GM12891 (cell line): Measurements from ENCODE around the gene CBX5.
A peak's percentile ranks its signal among the peaks of the same experiment; 100 is the strongest.
"Not testable (repeated sequence)": the region's sequence is repeated elsewhere in the genome, so short reads cannot be mapped to it uniquely, and the experiment has no call there.

ENCODE experiments used
- DNase-seq: peaks from one replicate; pipeline ENCODE4 v3.0.0; 2011; ENCODE audit warnings: low spot score; ENCODE audit not compliant: insufficient read length
- FAIRE-seq: peaks from 2 replicates; lab custom pipeline; 2011; peaks lifted over from hg19 to GRCh38; lab: Jason Lieb, UNC
- PAX5 ChIP-seq: IDR thresholded peaks from 2 replicates; pipeline ENCODE4 v1.6.1; 2011; ENCODE audit warnings: low read length, moderate library complexity, mild to moderate bottlenecking; ENCODE audit not compliant: insufficient read depth, severe bottlenecking
- POLR2A ChIP-seq: IDR thresholded peaks from 2 replicates; pipeline ENCODE4 v1.6.1; 2011; ENCODE audit warnings: low read depth, low read length, control low read depth
- POLR2AphosphoS5 ChIP-seq: IDR thresholded peaks from 2 replicates; pipeline ENCODE4 v1.6.1; 2011; ENCODE audit warnings: low read depth, low read length, control low read depth
- POU2F2 ChIP-seq: IDR thresholded peaks from 2 replicates; pipeline ENCODE4 v1.6.1; 2011; ENCODE audit warnings: low read depth, mild to moderate bottlenecking, control low read depth, low read length, moderate library complexity
- SPI1 ChIP-seq: IDR thresholded peaks from 2 replicates; pipeline ENCODE4 v1.6.1; 2011; ENCODE audit warnings: low read depth, low read length, control low read depth
- TAF1 ChIP-seq: IDR thresholded peaks from 2 replicates; pipeline ENCODE4 v1.6.1; 2011; ENCODE audit warnings: low read depth, low read length, control low read depth

The CBX5 gene

DNA sequence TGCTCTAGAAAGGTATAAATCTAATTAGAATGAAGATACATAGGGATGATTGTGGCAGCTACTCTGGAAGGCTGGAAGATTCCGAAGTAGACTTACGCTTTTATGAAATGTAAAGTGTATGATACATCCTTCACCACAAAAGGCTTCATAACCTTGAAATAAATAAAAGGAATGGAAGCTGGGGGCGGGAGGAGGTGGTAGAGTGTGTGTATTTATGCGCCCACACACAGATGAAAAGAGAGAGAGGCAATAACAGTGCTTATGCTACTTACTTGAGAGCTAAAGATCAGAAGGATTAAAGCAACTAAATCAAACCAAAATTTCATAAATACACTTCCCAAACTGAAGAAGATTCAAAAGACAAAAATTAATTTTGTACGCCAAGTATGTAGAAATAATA is 30.4 kb downstream of the CBX5 start:
- TF ChIP-seq SPI1 (no peak), POLR2AphosphoS5 (no peak), PAX5 (no peak), TAF1 (no peak), POU2F2 (no peak), POLR2A (no peak)
- DNase-seq (no peak), FAIRE-seq (no peak)

DNA sequence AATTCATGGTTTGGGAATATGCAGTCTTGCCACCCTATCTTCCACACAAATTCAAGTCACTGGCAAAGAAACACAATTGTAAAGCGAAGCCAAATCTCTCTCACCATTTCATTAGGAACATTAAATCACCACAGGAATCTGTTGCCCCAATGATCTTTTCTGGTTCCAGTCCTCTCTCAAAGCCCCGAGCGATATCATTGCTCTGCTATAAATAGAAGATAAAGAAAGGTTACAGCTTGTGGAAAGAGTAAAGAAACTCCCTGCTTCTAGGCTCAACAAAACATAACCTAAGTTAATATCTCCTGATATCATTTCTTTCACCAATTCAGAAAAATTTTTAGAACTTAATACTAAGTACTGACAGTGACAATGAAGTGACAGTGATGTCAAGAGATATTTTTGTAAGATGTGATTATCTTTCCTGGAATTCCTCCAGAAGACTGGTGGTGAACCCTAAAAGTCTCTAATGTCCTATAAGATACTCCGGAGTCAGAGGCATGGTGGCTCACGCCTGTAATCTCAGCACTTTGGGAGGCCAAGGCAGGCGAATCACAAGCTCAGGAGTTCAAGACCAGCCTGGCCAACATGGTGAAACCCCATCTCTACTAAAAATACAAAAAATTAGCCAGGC is 33.8 kb downstream of the CBX5 start:
- FAIRE-seq (no peak), DNase-seq (no peak)
- TF ChIP-seq SPI1 (no peak), POLR2A (no peak), TAF1 (no peak), POU2F2 (no peak), POLR2AphosphoS5 (no peak), PAX5 (no peak)

DNA sequence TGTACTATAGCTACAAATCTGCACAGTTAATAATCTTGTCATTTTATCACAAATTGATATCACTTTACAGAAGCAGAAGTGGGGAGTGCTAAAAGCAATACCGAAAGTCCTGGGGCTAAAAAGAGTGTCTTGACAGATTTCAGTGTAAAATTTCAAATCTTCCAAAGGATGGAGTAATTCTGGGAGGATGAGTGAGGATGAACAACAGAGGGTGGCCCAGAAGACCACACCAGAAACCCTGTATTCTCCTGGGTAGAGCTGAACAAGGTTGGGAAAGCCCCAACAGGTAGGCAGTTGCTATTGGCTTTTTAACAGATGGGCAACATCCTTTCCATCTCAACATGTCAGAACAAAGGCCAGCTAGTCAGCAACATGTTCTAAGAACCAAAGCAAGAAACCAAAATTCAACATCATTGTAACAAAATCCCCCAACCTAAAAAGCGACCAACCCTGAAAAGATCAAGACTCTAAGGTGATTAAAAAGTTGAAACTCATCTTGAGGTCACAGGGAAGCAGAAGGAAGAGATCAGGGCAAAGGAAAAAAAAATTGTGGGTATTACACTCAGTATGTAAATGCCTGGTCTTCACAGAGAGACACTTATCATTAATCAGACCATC is 38.8 kb downstream of the CBX5 start:
- FAIRE-seq (peak; percentile 20), DNase-seq (no peak)
- no peak for TF ChIP-seq POLR2AphosphoS5
- peak; percentile 93 for TF ChIP-seq SPI1

DNA sequence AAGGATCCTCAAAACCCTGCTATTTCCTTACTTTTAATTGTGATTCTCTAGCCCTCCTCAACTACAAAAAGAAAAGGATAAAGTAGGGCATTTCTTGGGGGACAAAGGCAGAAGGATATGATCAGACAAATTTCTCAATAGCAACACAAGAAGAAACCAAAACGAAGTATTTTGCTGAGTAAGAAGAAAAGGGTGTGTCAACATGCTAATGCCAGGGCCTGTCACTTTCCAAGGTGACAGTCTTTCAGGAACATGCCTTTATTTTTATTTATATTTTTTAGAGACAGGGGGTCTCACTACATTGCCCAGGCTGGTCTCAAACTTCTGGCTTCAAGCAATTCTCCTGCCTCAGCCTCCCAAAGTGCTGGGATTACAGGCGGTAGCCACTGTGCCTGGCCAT is 39.8 kb downstream of the CBX5 start:
- TF ChIP-seq TAF1 (no peak), SPI1 (no peak)
- no peak for DNase-seq
- no peak for FAIRE-seq

DNA sequence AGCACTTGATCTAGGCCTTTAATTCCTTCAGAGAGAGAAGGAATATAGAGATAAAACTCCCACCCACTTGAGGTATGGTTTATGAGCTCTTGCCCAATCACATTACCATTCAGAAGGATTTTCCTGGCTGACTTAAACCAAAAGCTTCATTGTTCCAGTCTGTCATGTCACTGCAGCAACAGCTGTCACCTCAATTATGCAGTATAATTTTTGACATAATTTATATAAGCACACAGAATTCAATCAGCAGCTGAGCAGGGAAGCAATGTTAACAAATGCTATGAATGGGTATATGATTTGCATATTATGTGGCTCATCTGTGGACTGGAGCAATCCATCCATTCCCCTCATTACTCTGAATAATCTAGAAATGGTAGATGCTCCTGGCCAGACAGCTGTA is 40.3 kb downstream of the CBX5 start:
- TF ChIP-seq SPI1 (no peak), POLR2A (no peak), POU2F2 (no peak), POLR2AphosphoS5 (no peak), TAF1 (no peak), PAX5 (no peak)
- FAIRE-seq (no peak), DNase-seq (no peak)

DNA sequence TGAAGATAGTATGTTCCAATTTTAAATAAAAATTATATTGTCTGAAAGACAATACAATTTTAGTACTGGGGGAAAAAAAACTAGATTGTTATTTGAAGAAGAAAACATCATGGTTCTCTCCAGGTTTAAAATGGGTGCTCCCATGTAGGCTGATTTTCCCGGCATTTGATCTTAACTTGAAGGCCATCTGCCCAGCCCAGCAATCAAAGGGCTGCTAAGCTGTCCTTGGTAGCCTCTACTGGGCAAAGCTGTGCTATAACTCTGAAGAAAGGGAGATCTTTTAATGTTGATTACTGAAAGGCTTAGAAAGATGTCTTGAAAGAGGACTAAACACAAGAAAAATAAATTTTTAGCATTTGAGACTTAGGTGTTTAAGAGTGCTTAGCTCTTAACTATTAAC is 41.4 kb downstream of the CBX5 start:
- DNase-seq (no peak), FAIRE-seq (no peak)
- TF ChIP-seq SPI1 (no peak), TAF1 (no peak), PAX5 (no peak), POU2F2 (no peak)

DNA sequence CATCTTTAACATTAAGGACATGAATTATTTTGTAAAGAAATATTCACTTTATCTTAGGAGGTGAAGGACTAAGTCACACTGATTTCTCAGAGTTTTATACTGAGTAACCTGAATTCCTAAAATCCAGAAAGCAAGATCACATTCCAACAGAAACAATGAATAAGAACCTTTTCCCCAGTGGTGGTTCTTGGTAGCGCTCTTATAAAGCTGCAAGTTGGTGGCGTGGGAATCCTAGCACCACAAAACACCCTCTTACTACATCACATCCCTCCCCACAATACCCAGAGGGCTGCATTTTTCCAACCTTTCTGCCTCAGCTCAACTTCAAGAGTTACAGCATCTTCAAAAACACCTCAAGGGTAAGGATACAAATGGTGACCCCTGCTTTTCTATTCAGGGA is 47.1 kb downstream of the CBX5 start:
- DNase-seq (no peak), FAIRE-seq (no peak)
- no peak for TF ChIP-seq POU2F2
- TF ChIP-seq PAX5: no peak
- no peak for TF ChIP-seq POLR2AphosphoS5
- no peak for TF ChIP-seq TAF1
- no peak for TF ChIP-seq SPI1
- TF ChIP-seq POLR2A: no peak

DNA sequence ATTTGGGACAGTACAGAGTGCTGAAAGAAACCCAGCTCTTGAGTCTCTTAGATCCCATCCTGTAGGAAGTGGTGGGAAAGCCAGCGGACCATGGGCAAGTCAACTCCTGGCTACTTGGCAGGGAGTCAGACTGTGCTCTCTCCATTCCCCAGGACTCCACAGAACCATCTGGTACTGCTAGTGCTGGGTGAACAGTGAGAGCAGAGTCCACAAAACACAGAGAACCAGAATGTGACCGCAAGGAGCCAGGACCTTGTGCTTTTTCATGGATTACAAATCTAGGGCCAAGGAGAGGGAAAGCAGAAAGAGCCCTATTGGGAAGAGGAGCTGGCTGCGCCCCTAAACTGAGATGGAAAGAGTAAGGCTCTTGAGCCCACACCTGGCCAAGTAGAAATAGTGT is 48.7 kb downstream of the CBX5 start:
- FAIRE-seq, DNase-seq: not testable (repeated sequence)

DNA sequence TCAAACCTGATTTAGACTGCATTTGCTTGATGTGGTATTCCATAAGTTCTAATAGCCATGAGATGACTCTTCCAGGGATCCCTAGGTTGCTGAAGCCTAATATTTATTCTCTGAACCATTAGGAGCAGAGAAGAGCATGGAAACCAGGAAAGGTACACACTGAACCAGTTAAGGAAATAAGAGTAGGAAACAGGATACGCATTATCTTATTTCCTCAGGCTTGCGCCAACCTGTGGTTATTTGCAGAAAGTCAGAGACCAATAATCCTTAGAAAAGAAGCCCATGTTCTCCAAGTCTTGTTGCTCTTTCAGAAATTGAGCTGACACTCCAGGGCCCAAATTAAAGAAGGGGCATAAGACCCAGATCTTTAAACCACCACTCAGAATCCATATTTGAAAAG is 49.4 kb downstream of the CBX5 start:
- FAIRE-seq (no peak), DNase-seq (no peak)
- TF ChIP-seq POLR2A (no peak), PAX5 (no peak), POLR2AphosphoS5 (no peak), POU2F2 (no peak), TAF1 (no peak), SPI1 (no peak)

DNA sequence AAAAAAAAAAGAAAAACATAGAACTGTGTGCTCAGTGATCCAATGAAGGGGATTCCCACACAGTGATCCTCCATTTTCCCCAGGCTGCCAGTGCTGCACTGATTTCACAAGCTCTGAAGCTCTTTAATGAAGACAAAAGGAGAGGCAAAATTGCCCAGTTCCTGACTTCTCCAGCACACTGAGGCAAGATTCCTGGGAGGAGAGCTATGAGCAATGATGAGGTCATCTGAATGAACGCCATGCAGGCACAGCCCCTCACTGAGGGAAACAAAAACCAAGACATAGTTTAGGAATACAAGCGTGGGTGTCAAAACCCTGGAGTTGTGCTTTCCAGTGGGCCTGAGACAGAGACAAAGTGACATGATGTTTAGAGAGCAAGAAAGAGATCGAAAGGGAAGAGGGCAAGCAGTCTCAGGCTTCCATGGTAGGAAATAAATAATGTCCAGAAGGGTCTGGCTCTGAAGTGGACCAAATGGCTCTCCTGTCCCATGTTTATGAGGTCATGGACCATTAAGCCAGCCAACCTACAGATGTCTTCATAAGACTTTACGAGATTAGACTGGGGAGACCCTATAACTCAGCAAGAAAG is 50.2 kb downstream of the CBX5 start:
- TF ChIP-seq POLR2AphosphoS5 (no peak), SPI1 (no peak)
- FAIRE-seq (no peak), DNase-seq (no peak)

DNA sequence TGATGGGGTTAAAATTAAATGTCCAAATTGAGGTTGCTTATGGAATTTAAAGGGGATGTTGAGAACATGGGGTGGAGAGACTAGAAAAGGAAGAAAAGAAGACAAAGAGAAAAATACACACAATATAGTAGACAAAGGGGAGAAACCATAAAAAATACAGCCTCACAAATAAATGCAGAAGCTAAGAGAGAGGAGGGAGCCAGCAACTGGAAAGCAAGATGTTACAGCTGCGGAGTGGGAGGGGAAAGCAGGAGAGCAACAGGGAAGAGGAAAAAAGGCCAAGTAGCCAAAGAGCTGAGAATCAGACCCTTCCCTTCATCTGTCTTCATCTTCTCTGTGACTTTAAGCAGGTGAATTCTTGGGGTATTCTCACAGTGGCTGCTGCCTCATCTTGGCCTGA is 51.5 kb downstream of the CBX5 start:
- no peak for DNase-seq
- TF ChIP-seq SPI1: no peak
- FAIRE-seq: no peak

DNA sequence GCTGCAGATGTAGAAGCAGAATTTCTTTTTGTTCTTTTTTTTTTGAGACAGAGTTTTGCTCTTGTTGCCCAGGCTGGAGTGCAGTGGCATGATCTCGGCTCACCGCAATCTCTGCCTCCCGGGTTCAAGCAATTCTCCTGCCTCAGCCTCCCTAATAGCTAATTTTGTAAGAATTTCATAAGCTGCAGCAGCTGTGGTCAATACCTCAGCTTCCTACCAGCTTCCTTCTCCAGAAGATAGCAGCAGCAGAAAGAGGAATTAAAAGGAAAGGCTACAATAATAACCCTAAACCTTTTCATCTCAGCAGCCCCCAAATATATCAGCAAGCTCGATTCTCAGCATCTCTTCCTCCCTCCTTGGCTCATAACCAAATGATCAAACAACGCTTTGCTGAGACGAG is 52.0 kb downstream of the CBX5 start:
- not testable (repeated sequence) for FAIRE-seq, DNase-seq
